HG03354 (cell line): ENCODE measurements around the gene AVL9.
"Not testable (repeated sequence)": the region's sequence is repeated elsewhere in the genome, so short reads cannot be mapped to it uniquely, and the experiment has no call there.

Experiments
- ATAC-seq: cut with Tn5 transposase; IDR thresholded peaks from one replicate; pipeline ENCODE4 v1.9.1; 2021; ENCODE audit warnings: mild to moderate bottlenecking; ENCODE audit not compliant: unreplicated experiment, poor library complexity, severe bottlenecking

The AVL9 gene

DNA sequence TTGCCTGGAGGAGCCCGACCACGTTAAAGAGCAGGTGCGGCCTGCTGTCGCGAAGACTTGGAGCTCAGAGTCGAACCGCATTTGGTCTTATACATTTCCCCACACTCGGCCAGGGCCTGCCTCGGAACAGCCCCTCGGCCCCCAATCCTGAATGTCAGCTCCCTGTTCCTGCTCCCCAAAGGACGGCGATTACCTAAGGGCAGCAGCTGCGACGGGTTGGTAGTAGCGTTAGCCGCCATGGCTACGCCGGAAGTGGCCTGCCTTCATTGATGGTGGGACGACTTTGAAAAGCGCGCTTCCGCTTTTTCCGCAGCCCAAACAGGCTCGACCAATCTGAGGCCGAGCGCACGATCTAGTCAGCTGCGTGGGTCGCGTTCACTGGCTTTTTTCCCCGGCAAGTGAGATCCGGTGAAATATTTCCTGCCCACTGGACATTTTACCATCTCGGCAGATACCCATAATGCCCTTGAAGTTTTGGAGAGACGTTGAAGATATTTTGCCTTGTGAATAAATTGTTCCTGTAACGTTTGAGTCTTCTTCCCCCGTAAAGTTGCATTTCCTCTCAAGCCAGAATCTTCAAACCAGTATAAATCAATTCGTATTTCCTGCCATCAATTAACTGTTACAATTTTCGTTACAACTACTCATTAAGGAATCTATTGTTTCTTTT lies 5.0 kb upstream of the AVL9 start, which contains the start of gene LSM5:
TSS of gene LSM5 (minus strand) at position 254 of the 670 bp plus-strand sequence. CDS start at position 239, 15 bp downstream.
- peak; percentile 87 for ATAC-seq

DNA sequence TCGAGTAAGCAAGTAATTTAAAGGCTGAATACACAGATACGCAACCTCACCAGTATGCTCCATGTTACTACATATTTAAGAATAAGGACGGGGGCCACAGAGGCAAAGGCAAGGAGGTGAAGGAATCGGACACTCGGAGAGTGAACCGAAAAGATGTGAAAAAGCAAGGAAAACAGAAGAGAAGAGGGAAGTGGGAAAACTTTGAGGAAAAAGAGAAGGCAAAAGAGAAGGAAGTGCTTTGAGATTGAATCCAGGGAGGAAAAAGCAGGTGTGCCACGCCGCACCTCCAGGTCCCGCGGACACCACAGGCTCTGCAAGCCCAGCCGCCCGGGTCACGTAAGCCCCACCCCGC lies 367 bp upstream of the AVL9 start:
- no peak for ATAC-seq

DNA sequence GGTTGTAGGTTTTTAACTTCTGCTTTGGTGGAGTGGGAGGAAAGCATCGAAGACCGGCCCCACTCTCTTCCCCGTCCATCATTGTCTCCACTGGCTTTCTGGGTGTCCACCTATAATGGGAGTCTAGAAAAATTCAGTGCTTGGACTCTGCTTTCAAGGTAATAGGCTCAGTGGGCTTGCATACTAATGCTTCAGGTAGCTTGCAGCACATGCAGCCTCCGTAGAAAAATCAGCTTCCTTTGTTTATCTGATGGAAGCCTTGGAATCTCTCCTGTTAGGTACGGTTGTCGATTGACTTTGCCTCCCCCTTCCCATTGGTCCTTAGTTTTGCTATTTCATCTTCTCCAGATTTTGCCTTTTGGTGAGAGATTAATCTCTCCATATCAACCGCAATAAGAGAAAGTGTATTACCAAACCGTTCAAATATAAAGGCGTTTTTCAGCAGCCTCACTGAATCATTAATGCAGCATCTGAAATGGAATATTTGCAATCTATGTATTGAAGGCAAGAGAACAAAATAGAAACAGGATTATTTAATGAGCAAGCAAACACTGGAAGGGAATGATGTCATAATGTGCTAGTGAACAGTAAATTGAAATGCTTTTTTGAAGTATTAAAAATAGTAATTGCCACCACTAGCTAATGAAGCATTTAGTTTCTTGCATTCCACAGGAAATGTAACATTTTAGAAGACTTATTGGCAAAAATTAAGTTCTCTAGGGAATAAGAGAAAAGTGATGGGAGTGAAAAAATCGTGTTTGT lies 944 bp downstream of the AVL9 start:
- ATAC-seq = peak; percentile 1

GRCh38 chr7:32499755-32500154 lies 4.5 kb downstream of the AVL9 start:
- not testable (repeated sequence) for ATAC-seq

DNA sequence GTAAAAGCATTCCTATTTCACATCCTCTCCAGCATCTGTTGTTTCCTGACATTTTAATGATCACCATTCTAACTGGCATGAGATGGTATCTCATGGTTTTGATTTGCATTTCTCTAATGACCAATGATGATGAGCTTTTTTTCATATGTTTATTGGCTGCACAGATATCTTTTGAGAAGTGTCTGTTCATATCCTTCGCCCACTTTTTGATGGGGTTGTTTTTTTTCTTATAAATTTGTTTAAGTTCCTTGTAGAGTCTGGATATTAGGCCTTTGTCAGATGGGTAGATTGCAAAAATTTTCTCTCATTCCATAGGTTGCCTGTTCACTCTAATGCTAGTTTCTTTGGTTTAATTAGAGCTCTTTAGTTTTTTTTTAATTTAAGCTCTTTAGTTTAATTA lies 4.9 kb downstream of the AVL9 start:
- not testable (repeated sequence) for ATAC-seq

DNA sequence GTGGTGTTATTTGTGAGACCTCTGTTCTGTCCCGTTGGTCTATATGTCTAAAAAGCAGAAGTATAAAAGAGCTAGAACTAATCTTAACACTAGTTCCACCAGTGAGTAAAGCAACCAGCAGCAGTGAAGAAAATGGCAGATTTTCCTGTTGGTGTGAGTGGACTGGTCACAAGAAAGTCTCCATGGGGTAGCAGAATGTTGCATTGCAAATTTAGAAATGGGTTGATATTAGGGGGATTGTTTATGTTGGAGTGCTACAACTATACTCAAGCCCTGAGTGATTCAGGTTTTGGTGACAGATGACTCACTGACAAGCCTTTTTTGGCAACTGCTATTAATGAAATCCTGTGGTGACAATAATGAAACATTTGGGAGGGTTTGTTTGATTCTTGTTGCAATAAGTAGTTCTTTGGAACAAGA lies 5.6 kb downstream of the AVL9 start:
- peak; percentile 54 for ATAC-seq

DNA sequence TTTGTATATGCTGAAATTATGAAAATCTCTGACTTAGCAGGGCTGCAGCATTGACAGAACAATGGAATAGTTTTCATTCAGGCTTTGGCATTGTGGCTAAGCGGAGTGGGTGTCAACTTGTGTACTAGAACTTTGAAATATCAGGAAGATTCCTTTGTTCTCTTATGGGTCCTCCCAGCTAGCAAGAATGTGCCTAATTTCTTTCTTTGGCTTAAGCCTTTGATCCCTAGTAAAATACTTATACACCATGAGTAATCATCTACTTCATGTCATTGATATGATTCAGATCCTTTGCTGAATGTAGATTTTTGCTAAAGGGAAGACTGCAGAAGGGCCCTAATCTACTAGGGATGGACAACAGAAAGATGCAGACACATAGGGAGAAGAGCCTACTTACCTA lies 6.2 kb downstream of the AVL9 start:
- no peak for ATAC-seq

GRCh38 chr7:32502728-32503127 lies 7.4 kb downstream of the AVL9 start:
- ATAC-seq = no peak

GRCh38 chr7:32506266-32507054 lies 11.2 kb downstream of the AVL9 start:
- peak; percentile 82 for ATAC-seq

GRCh38 chr7:32507414-32507813 lies 12.1 kb downstream of the AVL9 start:
- ATAC-seq = no peak

GRCh38 chr7:32511791-32512190 lies 16.5 kb downstream of the AVL9 start:
- ATAC-seq = no peak

- no peak for ATAC-seq
Observed at GRCh38 chr7:32513210-32513609, 17.9 kb downstream of the AVL9 start.

DNA sequence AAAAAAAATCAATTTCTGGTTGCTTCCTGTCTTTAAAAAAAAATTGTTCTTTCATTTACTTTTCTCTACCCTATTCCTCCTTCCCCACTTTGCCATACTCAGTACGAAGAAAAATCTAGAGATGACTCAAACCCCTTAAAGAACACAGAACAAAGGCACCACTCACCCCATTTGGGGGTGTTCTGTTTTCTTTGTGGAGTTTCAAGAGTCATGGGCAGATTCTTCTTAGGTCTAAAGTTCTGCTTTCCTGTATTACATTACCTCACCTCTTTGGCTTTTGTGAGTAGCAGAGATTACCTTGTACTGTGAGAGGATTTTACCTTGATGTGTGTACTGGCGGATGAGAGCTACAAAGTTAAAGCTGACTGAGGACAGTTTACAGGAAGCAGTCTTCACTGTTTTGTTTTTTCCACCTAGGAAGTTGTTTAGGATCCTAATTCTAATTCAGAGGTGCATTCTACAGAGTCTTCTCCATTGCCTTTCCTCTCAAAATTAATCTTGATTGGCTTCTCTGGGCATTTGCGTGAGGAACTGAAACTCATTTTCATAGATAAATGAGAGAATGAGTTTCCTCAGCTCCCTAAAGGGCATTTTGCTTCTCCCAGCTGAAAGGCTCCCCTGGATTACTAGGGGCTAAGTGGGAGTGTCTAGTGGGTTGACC lies 20.7 kb downstream of the AVL9 start:
- peak; percentile 76 for ATAC-seq

- no peak for ATAC-seq
Observed at GRCh38 chr7:32516551-32517100, 21.3 kb downstream of the AVL9 start.

DNA sequence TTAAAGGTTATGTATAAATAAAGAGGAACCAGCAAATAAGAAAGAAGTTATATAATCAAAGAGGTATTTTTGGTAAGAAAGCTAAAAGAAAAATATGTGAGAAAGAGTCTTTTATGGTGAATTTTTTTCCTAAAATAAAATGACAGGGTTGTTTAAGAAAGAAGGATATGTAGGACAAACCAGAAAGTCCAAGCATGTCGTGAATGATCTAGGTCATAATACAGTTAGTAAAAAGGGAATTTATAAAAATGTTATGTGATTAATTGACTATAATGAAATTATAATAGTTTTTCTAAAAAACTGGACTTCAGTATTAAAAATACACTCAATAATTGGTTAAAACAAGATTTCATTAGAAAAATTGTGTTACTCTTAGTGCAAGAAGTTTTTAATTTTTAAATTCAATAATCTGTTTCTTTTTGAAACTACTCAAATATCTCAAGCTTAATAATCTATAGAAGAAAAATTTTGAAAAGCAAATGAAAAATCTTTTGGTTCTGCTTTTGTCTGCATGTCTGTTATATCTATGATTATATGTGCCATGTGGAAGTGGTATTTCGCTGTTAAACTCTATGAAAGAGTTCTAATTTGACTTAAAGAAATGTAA lies 23.3 kb downstream of the AVL9 start:
- ATAC-seq = no peak

DNA sequence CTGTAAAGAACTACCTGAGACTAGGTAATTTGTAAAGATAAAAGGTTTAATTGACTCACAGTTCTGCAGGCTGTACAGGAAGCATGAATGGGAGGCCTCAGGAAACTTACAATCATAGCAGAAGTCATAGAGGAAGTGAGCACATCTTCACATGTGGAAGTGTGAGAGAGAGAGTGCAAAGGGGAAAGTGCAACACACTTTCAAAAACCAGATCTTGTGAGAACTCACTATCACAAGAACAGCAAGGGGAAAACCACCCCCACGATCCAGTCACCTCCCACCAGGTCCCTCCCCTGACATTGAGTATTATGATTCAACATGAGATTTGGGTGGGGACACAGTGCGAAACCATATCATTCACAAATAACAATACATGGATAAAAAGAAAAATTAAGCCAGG lies 24.5 kb downstream of the AVL9 start:
- no peak for ATAC-seq

- no peak for ATAC-seq
Observed at GRCh38 chr7:32522746-32523530, 27.6 kb downstream of the AVL9 start.

DNA sequence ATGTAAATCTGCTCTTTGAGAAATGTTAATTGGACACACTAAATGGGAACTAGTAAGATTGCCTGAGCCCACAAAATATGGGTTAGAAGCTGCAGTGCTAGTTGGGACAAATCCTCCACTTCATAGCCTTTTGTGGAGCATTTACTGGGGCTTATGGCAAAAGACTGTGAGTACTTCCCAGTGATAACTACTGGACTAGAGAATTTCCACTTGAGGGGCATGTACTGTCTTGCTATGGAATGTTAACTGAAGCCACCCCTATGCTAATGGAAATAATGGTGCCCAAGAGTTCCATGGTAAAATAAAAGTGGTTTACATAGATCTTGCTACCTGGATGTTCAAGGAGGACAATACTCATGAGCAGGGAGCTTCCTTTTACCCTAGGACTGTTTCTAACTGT lies 29.3 kb downstream of the AVL9 start:
- ATAC-seq = no peak

GRCh38 chr7:32525839-32526238 lies 30.6 kb downstream of the AVL9 start:
- no peak for ATAC-seq
